ENCODE measurements around the gene ACSF3.

DNA sequence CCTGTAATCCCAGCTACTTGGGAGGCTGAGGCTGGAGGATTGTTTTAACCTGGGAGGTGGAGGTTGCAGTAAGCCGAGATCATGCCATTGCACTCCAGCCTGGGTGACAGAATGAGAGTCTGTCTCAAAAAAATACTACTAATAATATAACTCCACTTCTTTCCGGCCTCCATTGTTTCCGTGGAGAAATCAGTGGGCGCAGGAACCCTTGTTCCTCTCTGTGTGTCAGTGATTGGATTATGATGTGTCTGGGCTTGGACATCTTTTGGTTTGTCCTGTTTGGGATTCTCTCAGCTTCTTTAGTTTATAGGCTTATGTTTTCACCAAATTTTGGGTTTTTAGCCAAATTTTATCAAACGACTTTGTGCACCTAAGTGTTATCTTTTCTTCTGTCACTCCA lies 36.8 kb downstream of the ACSF3 start:
- TF ChIP-seq, protein P1, sequence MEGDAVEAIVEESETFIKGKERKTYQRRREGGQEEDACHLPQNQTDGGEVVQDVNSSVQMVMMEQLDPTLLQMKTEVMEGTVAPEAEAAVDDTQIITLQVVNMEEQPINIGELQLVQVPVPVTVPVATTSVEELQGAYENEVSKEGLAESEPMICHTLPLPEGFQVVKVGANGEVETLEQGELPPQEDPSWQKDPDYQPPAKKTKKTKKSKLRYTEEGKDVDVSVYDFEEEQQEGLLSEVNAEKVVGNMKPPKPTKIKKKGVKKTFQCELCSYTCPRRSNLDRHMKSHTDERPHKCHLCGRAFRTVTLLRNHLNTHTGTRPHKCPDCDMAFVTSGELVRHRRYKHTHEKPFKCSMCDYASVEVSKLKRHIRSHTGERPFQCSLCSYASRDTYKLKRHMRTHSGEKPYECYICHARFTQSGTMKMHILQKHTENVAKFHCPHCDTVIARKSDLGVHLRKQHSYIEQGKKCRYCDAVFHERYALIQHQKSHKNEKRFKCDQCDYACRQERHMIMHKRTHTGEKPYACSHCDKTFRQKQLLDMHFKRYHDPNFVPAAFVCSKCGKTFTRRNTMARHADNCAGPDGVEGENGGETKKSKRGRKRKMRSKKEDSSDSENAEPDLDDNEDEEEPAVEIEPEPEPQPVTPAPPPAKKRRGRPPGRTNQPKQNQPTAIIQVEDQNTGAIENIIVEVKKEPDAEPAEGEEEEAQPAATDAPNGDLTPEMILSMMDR (conservative IDR thresholded peaks at IDR 0.05; ENCODE audit: low read depth, low read length), result no peak
- TF ChIP-seq, protein P2, sequence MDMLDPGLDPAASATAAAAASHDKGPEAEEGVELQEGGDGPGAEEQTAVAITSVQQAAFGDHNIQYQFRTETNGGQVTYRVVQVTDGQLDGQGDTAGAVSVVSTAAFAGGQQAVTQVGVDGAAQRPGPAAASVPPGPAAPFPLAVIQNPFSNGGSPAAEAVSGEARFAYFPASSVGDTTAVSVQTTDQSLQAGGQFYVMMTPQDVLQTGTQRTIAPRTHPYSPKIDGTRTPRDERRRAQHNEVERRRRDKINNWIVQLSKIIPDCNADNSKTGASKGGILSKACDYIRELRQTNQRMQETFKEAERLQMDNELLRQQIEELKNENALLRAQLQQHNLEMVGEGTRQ (IDR thresholded peaks at IDR 0.05; ENCODE audit: low read depth, low read length), result no peak
- no peak for TF ChIP-seq POLR2A (IDR thresholded peaks at IDR 0.05; ENCODE audit: low read depth, low read length)
- TF ChIP-seq SMC3 (IDR thresholded peaks at IDR 0.05; ENCODE audit: low read depth, low read length), result no peak
- no peak for TF ChIP-seq MAFK (IDR thresholded peaks at IDR 0.05; ENCODE audit: low read depth, low read length)
- TF ChIP-seq RAD21 (IDR thresholded peaks at IDR 0.05; ENCODE audit: low read length), result no peak
- TF ChIP-seq CEBPB (IDR thresholded peaks at IDR 0.05; ENCODE audit: low read depth, low read length), result no peak
- TF ChIP-seq CHD1 (IDR thresholded peaks at IDR 0.05; ENCODE audit: low read depth, low read length), result no peak
- TF ChIP-seq MAZ (IDR thresholded peaks at IDR 0.05; ENCODE audit: borderline replicate concordance, low read depth, low read length), result no peak
- TF ChIP-seq, protein P3, sequence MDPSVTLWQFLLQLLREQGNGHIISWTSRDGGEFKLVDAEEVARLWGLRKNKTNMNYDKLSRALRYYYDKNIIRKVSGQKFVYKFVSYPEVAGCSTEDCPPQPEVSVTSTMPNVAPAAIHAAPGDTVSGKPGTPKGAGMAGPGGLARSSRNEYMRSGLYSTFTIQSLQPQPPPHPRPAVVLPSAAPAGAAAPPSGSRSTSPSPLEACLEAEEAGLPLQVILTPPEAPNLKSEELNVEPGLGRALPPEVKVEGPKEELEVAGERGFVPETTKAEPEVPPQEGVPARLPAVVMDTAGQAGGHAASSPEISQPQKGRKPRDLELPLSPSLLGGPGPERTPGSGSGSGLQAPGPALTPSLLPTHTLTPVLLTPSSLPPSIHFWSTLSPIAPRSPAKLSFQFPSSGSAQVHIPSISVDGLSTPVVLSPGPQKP (IDR thresholded peaks at IDR 0.05; ENCODE audit: borderline replicate concordance, low read depth, low read length), result no peak
